HG03039 (cell line): ENCODE data around the gene NOS3.
"Not testable (repeated sequence)": the region's sequence is repeated elsewhere in the genome, so short reads cannot be mapped to it uniquely, and the experiment has no call there.

Experiments
- ATAC-seq: cut with Tn5 transposase; IDR thresholded peaks from one replicate; pipeline ENCODE4 v1.9.1; 2021; ENCODE audit warnings: mild to moderate bottlenecking, moderate library complexity; ENCODE audit not compliant: unreplicated experiment

Gene NOS3

DNA sequence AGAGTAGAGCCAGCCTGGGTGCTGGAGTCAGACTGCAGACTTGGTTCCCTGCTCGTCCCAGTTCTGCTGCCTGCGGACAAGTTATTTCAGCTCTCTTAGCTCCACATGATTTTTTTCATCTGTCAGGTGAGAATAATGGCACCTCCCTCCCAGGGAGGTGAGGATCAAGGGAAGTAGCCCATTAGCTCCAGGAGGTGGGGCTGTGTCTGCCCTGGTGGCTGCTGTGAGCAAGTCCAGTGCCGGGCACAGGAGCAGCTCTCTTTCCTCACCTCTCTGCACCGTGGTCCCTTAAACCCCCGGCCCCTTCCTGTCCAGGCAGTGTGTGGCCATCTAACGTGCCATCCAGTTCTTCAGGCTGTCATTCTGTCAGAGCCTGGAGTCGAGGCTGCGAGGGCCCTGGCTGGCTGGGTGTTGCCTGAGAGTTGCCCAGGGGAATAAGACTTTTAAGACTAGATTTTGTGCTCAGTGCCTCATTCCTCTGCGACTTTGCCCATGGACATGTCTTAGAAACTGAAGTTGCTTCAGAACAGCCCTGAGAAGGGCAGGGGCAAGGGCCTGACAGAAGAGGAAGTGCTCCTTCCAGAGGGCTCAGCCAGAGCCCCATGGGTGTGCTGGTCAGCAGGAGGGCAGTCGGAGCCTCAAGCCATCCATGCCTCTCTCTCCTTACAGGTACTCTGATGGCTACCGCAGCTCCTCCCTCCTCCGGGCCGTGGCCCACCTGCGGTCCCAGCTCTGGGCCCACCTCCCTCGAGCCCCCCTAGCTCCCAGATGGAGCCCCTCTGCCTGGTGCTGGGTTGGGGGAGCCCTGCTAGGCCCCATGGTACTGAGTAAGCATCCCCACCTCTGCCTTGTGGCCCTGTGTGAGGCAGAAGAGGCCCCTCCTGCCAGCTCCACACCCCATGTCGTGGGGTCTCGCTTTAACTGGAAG lies 42.4 kb downstream of the NOS3 start:
- no peak for ATAC-seq

DNA sequence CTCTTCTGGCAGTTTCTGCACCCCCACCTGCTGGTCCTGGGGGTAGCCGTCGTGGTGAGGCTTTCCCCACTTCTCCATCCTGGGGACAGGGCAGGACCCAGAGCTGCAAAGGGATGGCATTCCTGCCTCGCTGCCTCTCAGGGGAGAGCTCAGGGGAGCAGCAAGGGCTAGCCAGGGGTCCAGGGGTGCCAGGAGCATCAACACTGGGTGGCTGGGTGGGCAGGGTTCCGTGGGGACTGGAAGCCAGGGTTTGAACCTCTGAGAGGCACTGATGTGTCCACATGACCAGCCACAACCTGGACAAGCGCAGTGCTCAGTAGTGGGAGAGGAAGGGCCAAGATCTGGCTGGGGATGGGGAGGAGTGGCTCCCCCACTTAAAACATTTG lies 43.0 kb downstream of the NOS3 start:
- ATAC-seq = no peak

DNA sequence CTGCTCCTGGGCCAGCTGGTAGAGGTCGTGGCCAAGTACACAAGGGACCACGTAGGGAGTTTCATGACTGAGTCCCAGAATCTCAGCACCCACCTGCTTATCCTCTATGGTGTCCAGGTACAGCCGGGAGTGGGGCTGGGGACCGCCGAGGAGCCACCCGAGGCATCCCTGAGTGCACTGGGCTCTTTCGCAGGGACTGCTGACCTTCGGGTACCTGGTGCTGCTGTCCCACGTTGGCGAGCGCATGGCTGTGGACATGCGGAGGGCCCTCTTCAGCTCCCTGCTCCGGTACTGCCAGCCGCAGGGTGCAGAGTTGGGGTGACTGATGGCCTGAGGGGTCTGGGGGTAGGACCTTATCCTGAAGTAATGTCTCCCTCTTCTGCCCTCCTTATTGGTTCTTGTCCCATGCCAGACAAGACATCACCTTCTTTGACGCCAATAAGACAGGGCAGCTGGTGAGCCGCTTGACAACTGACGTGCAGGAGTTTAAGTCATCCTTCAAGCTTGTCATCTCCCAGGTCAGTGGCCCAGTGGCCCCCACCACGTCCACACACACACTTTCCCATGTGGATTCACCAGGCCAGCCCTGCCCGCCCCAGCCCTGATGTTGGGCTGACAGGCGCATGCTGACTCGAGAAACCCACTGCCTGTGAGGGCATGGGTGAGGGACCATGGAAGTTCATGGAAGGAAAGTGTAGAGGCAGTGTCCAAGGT lies 43.7 kb downstream of the NOS3 start:
- ATAC-seq = no peak

DNA sequence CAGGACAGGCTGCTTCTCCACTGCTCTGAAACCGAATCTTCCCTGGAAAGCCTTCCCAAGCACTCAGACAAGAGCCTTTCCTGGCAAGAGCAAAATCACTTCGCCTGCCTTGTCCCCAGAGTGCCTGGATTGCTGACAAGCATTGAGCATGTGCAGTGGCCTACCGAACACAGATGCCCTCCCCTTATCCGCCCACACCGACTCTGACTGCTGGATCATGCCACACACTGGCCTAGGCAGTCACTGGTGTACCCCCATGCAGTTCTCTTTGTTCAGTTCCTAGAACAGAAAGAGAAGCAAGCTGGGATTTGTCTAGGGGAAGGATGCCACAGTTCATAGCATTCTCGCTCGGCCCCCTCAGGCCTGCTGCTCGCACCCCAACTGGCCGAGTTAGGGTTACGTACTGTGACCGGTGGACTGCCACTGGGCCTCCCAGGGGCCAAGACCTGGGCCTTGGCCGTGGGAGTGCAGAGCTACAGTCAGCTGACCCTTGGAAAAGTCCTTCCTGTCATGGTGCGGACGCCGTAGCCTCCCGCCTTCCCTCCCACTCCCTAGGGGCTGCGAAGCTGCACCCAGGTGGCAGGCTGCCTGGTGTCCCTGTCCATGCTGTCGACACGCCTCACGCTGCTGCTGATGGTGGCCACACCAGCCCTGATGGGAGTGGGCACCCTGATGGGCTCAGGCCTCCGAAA lies 44.4 kb downstream of the NOS3 start:
- ATAC-seq = no peak

DNA sequence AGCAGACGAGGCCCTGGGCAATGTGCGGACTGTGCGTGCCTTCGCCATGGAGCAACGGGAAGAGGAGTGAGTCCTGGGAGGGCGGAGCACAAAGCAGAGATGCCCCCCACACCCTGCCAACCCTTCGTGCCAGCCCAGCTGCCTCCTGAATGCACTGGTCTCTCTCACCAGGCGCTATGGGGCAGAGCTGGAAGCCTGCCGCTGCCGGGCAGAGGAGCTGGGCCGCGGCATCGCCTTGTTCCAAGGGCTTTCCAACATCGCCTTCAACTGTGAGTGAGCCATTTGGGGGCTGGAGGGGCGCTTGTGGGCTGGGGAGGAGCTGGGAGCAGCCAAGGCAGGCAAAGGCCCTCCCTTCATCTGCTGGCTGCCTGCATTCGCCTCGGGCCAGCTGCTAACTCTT lies 45.1 kb downstream of the NOS3 start:
- ATAC-seq = no peak

DNA sequence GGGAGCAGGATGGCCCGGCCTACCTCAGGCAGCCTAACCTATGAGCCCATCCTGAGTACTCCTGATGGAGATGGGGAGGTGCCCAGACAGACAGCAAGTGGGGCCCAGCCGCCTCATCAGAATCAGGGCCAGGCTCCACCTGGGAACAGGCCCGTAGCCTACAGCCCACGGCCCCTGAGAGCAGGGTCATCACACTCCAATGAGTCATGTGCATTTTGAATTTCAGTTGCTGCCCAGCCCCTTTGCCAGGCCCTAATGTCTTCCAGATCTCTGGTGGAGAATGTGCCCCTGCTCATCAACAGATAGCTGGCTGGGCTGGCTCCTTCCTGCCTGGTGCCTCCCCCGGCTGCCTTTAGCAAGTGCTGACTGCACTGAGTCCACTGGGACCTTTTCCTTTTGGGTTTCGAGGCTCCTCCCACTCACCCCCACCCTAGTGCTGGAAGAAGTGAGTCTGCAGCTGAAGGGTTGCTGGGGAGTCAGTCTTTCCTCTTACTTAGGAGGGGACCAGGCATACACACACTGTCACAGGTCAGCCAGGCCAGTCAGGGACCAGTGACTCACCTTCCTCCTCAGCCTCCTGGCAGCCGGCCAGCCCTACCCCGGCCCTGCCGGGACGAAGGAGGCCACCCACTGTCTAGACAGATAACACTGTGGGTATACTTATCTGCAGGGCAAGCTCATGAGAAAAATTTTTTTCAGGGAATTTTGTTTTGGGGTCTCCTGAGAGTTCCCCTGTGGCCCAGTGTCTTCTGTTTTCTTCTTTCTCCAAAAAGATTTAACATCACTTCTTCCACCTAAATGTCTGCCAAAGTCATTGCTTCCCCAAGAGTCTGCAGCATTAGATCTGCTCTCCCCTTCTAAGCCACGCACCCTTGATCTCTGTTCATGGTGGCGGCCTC lies 48.4 kb downstream of the NOS3 start:
- ATAC-seq = no peak

DNA sequence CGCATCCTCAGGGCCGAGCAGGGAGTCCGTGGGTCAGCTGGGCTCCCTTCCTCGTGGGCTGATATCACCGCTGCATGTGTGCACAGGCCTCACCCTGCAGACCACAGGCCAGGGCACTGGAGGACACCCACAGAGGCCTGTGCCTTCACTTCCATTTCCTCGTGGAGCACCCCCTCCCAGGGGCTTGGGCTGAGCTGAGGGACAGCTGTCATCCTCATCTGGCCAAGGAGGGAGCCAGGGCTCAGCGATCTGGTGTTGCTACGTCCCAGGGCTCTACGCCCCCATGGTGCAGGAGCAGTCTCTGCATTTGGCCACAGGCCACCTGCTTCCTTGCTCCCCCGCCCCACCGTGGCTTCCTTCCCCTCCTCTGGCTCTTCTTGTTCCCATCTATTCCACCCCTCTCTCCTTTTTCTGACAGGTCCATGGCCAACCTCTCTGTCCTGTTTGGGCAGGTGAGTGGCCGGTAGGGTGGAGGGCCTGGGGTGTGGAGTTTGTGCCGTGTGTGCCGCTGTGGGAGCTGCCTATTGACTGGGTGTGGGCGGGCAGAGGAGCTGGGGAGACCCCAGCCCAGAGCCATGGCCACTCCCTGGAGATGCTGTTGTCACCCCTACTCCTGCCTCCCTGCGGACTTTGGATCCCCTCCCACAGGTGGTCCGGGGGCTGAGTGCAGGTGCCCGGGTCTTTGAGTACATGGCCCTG lies 49.2 kb downstream of the NOS3 start:
- no peak for ATAC-seq

DNA sequence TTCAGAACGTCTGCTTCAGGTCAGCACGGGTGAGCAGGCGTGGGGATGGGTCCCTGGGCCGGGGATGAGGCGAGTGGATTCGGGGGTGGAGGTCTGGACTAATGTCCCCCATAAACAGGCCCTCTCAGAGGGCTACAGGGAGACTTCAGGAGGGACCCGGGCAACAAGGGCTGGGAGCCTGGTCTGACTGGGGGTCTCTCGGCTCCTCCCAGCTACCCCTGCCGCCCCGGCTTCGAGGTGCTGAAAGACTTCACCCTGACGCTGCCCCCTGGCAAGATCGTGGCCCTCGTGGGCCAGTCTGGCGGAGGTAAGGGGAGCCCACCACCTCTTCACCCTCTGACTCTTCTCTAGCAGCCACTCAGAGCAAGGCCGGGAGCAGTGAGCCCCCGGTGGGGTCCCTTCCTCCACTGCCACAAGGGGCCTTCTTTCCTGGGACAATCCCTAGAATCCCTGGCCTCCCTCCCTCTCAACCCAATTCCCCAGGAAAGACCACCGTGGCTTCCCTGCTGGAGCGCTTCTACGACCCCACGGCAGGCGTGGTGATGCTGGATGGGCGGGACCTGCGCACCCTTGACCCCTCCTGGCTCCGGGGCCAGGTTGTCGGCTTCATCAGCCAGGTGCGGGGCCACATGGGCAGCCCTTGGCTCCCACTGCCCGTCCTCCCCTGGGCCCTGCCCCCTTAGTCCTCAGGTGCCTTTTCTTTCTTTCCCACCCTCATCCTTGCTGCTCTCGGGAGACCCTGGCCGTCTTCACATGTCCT lies 50.0 kb downstream of the NOS3 start:
- no peak for ATAC-seq

DNA sequence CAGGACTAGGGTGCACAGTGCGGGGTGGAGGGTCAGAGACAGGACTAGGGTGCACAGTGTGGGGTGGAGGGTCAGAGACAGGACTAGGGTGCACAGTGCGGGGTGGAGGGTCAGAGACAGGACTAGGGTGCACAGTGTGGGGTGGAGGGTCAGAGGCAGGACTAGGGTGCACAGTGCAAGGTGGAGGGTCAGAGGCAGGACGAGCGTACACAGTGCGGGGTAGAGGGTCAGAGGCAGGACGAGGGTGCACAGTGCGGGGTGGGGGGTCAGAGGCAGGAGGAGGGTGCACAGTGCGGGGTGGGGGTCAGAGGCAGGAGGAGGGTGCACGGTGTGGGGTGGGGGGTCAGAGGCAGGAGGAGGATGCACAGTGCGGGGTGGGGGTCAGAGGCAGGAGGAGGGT lies 52.6 kb downstream of the NOS3 start:
- ATAC-seq = not testable (repeated sequence)

DNA sequence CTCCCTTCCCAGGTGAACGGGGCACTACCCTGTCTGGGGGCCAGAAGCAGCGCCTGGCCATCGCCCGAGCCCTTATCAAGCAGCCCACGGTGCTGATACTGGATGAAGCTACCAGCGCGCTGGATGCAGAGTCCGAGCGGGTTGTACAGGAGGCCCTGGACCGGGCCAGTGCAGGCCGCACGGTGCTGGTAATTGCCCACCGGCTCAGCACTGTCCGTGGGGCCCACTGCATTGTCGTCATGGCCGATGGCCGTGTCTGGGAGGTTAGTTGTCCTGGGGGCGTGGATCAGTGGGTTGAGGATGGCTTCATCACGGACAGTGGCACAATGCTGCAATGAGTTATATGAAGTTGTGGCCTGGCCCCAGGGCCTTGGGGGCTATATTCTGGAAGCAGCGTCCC lies 53.1 kb downstream of the NOS3 start:
- no peak for ATAC-seq

DNA sequence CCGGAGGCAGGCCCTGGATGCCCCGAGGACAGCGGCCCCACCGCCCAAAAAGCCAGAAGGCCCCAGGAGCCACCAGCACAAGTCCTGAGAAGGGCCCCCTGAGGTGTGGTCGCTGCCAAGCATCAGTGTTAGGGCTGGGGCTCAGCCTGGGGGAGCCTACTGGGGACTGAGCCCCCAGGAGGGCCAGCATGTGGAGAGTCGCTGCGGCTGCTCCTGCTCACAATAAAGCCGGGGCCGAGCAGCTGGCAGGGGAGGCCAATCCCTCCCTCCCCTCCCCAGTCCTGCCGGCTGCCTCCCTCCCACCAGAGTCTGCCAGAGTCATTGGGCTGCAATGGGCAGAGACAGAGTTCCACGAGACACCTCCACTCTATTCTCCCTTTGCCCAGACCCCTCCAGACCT lies 54.4 kb downstream of the NOS3 start:
- no peak for ATAC-seq

DNA sequence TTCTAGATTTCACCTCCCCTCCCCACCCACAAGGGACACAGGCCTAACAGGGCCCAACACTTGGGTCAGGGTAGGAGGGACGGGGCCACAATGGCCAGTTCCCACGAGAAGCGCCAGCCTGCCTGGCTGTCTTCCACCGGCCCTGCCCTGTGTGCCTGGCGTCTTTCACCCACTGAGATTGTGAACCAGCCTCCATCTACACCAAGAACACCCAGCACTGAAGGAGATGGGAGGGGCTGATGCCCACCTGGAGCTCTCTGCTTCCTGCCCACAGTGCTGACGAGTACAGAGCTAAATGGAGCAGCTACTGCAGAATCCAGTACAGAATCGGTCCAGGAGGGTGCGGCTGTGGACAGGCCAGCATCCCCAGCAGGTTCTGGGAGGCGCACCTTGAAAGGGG lies 55.1 kb downstream of the NOS3 start:
- no peak for ATAC-seq

DNA sequence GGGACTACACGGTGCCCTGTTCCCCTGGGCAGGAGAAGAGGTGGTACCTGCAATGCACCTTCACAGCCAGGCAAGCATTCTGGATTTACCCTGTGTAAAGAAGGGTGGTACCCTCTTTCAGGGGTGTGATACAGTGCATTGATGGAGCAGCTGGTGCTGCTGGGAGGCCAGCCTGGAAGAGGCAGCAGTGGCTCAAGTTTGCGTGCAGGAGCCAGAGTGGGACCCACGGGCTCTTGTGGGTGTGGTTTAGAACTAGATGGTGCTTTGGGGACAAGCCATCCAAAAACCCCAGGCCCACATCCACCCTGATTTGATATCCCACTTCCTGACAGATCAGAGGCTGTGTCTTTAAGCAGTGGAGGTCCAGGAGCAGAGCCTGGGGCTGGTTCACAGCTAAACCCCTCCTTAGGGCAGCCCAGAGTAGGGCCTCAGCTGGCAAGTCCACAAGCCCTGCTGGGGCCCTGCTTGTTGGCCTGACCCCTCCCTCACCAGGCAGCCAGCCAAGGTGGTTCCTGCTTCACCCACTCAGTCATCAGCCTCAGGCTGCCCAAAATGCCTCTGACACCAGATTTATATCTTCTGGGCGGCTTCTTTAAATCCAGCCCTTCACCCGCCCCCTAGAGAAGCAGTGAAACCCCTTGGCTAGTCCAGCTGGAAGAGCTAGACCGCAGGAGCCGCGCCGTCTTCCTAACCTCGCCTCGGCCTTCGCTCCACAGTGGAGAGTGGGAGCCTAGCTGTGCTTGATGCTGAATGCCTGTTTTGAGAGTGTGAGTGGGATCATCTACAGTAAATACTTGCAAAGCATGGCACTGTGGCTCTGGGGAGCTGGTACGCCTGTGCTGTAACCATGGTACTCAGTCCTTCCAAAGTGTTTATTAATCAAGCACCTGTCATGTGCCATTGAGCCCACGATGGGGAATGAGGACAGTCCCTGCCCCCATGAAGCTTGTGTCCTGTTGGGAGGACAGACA lies 56.1 kb downstream of the NOS3 start:
- ATAC-seq = no peak

DNA sequence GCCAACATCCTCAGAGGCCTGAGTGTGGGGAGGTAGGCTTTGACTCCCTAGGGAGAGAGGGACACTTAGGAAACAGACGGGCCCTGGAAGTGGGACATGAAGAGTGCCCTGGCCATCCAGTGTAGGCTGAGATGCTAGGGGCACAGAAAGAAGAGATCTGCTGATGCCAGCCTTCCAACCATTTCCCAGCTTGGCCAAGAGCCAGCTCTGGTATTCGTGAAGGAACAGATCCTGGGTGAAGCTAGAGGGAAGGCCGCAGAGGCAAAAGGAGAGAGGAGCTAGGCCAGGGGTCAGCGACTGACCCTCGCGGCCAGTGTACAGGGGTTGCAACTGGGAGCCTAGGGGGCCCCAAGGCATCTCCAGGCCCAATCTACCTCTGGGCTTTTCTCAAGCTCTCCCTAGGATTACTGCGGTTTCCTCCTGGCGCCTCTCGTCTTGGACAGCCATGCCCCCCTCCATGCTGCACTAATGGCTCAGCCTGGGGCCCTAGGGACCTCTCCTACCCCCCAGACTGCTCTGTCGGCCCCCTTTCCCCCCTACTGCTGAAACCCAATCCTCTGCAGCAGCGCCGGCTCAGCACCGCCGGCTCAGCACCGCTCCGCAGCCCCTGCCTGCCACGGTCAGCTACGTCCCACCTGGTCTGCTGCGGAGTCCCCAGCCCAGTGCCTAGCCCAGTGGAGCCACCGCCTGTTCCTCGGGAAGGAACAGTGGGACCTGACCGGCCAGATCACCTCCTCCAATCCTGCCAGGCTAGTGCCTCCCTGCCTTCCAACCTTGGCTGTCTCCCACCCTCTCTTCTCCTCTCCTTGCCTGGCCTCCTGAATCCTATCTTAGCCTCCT lies 57.4 kb downstream of the NOS3 start, which contains the start of gene ASIC3:
Gene ASIC3 (plus strand): TSS at position 556 of the 840 bp plus-strand sequence. CDS start 355 bp downstream, outside the sequence.
- ATAC-seq = no peak

DNA sequence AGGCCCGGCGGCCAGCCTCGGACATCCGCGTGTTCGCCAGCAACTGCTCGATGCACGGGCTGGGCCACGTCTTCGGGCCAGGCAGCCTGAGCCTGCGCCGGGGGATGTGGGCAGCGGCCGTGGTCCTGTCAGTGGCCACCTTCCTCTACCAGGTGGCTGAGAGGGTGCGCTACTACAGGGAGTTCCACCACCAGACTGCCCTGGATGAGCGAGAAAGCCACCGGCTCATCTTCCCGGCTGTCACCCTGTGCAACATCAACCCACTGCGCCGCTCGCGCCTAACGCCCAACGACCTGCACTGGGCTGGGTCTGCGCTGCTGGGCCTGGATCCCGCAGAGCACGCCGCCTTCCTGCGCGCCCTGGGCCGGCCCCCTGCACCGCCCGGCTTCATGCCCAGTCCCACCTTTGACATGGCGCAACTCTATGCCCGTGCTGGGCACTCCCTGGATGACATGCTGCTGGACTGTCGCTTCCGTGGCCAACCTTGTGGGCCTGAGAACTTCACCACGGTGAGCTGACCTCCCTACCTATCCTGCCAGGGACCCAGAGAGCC lies 58.2 kb downstream of the NOS3 start:
- no peak for ATAC-seq

DNA sequence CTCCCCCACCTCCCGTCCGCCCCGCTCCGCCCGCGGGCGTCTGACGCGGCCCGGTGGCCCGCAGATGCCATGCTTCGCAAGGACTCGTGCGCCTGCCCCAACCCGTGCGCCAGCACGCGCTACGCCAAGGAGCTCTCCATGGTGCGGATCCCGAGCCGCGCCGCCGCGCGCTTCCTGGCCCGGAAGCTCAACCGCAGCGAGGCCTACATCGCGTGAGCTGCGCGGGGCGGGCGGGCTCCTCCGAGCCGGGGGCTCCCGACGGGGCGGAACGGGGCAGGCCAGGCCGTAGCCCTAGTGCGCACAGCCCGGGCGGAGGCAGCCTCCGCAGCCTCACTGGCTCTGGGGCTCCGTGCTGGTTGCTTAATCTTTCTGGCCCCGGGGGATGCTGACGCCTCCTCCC lies 60.3 kb downstream of the NOS3 start:
- ATAC-seq = no peak

DNA sequence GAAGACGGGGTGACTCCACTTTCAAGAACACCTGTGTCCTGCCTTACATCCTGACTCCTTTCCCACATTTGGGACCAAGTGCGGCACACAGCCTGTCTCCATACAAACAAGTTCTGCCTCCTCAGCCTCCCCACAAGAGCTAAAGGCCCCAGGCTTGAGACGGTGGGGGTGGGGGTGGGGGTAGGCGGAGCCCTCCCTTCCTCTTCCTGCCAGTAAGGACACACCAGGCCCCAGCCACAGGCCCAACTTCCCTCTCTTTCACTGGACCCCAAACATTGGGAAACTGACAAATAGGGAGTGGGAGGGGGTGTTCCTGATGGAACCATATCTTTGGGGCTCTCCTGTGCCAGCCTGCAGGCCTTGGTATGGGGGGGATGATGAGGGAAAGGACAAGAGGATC lies 62.3 kb downstream of the NOS3 start:
- ATAC-seq = no peak
